H4 (cell line): Measurements from ENCODE around the gene TTN. TPM values are rescaled to one million over a fixed set of nuclear protein-coding genes. Genes with fewer than 3 reads are reported as not detected.

ENCODE experiments used
- DNase-seq: peaks from one replicate; pipeline ENCODE4 v3.0.0-alpha.2; 2015; ENCODE audit warnings: low spot score
- total RNA-seq: library from RNA; depleted of rRNA; stranded (reverse); fragments of >200 nt; shearing (Covaris generic); gene quantifications from 2 replicates; pipeline ENCODE4 v1.2.3, GENCODE V29; 2014

TTN gene
- total RNA-seq, 1 experiment from 2014 or later = not detected

DNA sequence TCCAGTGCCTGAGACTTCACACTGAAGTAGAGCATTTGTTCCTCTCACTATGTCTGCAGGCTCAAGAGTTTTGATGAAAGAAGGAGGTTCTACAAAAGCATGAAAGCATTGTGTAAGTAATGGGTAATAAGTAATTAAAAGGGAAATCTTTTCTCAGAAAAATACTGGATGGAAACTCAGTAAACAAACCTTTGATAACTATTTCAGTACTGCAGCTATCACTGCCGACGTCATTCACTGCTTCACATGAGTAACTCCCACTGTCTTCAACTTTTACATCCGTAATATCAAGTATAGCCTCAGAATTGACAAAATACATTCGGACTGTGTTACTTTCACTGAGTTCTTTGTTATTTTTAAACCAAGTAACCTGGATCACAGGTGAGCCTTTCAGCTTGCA, 72.7 kb downstream of the TTN start:
- no peak for DNase-seq

DNA sequence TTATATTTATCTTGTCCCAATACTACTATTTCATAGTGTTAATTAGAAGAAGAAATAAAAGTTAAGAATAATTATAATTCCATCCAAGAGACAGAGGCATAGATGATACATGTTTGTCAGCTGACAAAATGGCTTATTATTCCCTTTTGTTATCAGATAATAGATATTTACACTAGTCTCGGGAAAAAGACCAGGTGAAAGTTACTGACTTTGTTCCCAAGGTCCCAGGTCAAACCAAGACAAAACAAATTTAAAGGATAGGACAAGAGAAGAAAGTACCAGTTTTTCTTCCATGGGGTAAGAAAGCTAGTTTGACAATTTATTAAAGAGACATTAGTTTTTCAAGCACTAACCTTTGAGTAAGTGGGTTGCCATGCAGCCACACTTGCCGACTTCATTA, 73.2 kb downstream of the TTN start:
- no peak for DNase-seq

DNA sequence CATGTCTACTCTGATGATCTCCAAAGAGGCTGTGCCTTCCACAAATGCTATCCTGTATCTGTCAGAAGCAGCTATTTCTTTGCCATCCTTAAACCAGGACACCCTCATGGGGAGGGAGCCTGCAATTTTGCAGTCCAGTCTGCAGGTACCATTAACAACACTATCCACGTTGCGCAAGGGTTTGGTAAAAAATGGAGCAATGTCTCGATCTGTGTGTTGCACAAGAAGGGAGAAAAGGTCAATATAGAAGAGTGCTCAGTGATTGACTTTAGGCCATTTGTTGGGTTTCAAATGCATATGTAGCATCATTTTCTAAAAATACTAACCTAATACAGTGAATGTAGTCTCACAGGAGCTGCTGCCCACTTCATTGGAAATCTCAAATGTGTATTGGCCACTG, 74.3 kb downstream of the TTN start:
- no peak for DNase-seq

DNA sequence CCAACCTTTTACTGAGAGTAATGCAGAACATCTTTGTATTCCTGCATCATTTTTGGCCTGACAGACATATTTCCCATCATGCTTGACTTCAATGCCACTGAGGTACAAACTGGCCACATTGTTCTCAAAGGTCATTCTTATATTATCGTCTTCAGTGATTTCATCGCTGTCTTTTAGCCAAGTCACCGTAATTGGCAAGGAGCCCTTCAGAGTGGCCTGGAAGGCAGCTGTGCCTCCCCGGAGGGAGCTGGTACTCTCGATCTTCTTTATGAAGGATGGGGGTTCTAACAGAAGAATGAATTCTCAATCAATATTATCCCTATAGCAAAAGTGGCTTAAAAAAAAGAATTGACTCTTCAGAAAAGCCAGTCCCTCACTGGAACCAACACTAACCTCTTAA, 75.9 kb downstream of the TTN start:
- DNase-seq = no peak

DNA sequence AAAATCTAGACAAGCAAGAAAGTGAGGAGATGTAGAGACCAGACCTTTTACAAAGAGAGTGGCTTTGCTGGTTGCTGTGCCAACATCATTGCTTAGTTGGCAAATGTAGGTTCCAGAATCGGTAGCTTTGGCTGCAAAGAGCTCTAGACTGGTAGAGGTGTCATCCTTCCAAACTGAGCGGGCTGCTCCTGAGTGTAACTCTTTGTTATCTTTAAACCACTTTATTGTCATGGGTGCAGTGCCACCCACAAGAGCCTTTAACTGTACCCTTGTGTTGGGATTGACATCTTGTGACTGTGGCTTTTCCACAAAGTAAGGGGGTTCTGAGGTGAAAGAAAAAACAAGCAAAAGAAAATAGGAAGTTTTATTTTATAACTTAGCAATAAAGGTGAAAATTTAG, 77.2 kb downstream of the TTN start:
- no peak for DNase-seq

DNA sequence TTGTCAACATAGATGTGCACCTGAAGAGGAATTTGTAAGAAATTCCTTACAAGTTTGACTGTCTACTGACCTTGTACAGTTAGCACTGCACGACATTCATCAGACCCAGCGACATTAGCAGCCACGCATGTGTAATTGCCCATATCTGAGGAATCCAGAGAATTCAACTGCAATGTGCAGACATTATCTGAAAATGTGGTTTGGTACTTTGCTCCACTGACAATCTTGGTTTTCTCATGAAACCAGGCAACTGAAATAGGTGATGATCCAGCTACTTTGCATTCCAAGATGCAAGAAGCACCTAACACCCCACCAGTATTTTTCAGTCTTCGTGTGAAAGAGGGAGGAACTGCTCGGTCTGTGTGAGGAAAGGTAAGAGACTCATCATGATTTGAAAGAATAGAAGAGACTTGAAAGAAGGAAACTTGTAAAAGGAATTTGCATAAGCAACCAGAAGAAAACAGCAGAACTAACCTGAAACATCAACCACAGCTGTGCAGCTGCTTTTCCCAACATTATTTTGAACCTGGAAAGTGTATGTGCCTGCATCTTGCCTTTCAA, 83.4 kb downstream of the TTN start:
- no peak for DNase-seq

DNA sequence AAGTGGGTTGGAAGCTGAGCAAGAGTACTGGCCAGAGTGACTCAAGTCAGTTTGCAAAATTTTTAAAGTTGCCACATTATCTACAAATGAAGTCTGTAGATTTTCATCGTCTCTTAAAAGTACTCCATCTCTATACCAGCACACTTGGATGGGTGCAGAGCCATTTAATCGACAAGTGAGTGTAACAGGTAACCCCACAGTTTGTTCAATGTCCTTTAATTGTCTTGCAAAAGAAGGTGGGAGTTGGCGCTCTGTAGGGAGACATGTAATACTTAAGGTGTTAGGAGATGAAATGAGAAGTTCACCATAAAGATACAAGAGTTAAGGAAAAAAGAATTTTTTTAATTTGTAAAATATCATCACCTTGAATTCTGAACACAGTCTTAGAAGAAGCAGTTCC, 84.9 kb downstream of the TTN start:
- no peak for DNase-seq

DNA sequence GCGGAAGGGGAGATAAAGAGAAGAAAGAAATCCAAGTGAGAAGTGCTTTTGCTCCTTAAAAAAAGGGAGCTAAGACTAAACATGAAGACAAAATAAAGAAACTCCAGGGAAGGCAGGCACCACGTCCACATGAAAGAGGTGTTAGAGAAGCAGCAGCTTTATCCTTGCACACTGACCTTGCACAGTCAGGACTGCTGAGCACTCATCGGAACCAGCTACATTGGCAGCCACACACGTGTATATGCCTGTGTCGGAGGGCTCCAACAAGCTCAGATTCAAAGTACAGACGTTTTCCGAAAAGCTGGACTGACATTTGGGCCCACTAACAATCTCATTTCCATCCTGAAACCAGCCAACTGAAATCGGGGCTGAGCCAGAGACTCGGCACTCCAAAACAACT, 88.2 kb downstream of the TTN start:
- no peak for DNase-seq

DNA sequence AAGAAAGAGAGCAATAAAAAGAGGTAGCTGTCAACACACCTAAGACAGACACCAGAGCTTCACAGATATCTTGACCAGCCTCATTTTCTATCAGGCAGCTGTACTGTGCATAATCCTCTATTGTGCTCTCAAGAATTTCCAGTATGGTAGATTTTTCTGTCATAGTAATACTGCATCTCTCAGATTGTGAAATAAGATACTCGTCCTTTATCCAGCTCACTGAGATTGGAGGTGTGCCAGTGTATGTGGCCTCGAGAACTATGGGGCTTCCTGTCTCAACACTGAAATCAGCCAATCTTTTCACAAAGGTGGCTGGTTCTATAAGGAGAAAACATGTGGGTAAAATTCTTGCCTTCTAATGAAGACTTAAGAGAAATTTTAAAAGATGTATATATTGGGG, 88.9 kb downstream of the TTN start:
- peak; percentile 4 for DNase-seq

DNA sequence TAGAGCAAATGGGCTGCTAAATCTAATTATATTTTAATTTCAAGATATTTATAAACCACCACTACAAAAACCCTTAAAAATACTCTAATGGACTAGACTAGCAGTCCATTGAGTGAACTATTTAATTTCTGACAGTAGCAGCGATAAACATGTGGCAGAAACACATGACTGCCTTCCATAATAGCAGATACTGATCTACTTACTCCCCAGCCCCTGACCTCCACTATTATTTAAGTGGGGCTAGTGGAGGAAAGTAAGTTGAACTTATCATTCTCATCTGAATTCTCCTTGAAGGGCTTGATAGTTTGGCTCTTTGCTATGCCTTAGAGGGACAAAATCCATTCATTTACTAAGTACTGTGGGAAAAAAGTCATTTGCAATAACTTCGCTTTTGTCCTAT, 90.8 kb downstream of the TTN start:
- DNase-seq = no peak

DNA sequence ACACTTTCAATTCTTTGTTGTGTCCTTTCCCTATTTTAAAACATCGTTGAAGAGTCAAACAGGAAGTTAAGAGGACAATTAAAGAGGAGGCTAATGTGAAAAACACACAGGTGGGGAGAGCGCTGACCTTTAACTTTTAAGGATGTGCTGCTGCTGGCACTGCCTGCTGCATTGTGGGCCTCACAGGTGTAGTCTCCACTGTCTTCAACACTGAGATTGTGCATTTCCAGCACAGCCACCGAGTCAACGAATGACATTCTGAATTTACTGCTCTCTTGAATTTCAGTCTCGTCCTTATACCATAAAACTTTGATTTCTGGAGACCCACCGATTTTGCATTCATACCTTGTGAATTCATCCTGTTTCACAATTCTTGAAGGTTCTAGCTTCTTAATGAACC, 91.9 kb downstream of the TTN start:
- DNase-seq = no peak

DNA sequence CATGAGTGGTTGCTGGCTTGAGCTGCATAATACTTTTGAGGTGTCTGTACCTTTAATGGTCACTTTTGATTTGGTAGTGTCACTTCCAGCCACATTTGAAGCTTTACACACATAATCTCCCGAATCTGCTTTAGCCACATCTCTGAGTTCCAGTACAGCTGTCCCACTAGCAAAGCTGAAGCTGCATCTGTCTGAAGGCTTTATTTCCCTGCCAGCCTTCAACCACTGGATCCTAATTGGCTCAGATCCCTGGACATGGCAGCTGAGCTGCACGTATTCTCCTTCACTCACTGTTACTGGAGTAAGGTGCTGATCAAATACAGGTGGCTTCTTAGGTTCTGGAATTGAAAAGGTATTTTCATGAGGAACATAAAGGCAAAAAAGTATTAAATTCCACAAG, 99.7 kb downstream of the TTN start:
- no peak for DNase-seq

DNA sequence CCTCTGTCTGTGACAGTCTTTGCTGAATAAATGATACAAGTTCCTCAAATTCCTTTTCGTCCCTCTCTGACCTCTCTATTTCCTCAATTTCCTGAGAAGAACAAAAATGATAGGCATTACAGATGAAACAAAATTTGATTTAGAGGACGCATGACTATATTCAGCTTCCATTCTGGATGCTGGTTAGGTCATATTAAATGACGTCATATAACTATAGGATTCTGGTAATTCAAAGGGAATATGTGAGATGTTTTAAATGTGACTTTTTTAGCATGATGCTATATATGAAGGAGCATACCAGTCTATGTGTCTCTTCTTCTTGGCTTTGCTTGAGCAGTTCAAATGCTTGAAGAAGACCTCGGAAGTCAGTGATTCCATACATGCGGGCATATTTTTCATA, 102.3 kb downstream of the TTN start:
- DNase-seq = no peak

DNA sequence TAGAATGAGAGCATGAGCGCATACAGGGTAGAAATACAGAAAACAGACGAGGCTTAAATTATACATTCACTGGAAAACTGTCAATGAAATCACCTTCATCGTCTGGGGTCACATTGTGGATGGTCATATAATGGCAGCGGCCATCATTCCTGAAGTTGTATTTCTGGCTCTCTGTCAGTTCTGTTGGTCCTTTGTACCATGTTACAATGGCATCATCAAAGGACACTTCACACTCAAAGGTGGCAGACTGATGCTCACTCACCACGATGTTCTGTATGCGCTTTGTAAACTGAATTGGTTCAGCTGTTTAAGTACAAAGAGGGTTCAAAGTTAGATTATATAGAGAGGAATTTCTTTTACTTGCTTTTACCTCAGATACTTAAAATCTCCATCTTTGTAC, 104.9 kb downstream of the TTN start:
- no peak for DNase-seq

DNA sequence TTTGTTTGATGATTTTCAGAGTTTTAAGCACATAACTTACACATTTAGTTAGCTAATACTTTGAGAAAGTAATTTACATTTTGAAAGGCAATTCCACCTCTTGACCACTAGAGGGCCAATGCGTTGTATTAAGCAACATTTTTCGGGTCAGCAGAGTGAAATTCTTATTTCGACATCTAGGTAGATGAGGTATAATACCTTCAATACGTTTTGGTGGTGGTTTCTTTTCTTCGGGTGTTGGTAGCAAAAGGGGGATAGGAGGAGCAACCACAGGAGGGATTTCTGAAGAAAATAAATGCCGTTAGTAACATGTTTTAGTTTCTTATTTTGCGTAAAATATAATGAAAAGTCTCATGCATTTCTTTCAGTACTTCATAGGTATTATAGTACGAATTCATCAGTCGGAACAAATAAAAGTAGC, 106.3 kb downstream of the TTN start:
- peak; percentile 37 for DNase-seq

DNA sequence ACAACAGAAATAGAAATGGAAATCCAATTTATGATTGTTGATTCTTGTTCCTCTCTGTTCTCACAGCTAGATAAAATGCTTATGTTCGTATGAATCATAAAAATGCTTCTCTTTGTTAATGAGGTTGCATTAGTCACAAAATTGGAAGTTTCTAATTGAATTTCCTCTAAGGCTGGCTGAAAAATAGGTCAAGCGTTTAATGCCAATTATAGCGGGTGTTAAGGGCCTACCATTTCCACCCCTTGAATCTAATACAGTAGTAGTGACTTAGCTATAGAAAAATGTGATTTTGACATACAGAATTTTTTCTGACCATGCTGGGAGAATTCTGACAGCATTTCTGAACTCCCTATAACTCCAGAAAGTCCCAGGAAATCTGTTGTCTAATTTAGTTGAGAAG, 107.1 kb downstream of the TTN start:
- no peak for DNase-seq

DNA sequence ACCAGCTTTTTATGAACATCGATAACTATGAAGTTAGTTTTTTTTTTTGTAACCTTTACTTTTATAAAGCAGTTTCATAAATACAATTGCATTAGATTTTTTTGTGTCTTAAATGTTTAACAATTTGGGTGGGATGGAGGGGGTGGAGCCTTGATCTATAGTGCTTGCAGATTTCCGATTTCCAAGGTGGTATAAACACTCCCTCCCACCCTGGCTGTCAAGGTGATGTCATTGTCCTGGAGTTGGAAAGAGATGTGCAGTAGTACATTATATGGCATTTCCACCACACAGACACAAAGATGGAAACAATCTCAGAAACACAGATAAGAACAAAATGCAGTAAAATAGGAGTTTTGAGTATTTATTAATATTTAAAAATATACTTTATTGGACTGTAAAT, 114.4 kb downstream of the TTN start:
- no peak for DNase-seq

DNA sequence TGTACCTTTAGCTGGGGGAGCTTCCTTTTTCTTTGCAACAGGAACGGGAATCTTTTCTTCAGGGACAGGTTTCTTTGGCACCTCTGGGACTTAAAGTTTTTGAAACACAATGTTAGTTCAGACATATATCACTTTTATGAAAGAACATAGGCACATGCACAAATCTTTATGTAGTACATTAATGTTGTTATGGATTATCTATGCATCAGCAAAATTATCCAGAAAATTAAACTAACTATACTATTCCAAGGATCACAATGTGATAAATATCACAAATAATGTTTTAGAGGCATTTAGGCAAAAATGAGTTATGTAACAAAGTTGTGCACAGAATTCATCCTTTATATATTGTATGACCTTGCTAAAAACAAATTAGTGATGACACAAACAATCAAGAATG, 117.4 kb downstream of the TTN start:
- DNase-seq = no peak

DNA sequence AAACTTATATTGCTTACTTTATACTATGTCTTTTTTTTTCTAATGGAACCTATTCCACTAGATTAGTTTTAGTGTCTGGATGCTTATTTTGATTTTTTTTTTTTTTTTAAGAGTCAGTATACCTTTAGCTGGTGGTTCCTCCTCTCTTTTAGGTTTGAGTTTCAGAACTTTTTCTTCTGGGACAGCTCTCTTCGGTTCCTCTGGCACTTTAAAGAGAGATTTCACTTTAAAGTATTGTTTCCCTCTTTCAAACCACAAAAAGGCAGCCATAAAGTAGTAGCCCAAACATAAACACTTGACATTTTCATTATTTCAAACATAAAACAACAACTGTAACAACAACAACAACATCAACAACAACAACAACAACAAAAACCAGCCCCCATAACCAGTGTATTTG, 123.3 kb downstream of the TTN start:
- no peak for DNase-seq

DNA sequence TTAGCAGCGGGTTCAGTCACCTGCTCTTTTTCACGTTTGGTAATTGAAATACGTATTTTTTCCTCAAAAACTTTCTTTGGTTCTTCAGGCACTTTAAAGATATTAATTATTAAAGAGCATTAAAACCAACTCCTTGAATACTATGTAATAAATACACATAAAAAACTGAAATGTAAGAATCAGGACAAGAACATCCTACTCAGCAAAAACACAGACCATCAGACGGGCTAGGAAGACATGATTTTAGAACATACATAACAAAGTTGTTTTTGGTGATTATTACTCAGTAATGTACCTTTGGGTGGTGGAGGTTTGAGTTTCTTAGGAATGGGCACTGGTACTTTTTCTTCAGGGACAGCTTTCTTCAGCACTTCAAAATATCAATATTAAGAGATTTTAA, 126.1 kb downstream of the TTN start:
- no peak for DNase-seq

DNA sequence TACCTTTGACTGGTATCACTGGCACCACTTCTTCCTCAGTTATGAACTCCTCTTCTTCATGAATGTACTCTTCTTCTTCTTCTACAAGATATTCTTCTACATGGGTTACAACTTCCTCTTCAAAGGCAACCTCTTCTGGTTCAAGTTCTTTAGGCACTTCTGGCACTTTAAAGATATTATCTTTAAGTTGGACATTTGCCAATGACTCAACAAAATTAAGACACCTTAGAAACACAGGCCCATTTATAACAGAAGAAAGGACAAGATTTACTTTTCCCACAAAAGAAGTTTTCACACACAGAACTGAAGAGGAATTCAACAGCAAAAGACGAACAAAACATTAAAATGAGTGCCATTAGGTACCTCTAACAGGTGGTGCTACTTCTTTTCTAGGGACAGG, 127.3 kb downstream of the TTN start:
- DNase-seq = no peak

DNA sequence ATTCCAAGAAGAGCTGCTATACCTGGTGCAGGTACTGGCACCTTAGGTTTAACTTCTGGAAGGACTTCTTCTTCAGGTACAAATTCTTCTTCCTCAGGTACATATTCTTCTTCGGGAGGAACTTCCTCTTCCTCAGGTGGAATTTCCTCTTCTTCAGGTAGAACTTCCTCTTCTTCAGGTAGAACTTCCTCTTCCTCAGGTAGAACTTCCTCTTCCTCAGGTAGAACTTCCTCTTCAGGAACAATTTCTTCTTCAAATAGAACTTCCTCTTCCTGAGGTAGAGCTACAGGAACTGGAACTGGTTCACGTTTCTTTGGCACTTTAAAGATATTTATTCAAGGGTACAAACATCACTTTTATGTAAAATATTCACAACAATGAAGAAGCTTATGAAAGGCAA, 129.6 kb downstream of the TTN start:
- no peak for DNase-seq

DNA sequence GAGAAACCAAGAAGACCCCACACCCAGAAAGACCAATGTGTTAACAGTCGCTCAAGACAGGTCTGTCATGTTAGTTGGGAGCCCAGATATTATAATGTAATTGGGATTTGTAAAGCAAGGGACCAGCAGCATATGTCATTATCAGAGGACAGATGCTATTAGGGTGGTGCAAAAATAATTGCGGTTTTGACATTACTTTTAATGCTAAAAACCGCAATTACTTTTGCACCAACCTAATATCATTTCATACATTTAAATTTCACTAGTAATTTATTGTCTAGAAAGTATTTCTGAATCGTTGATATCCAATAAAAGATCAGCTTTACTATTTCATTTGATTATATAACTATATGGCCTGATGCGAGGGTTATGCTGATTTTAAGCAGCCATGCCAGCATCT, 131.2 kb downstream of the TTN start:
- DNase-seq = no peak

DNA sequence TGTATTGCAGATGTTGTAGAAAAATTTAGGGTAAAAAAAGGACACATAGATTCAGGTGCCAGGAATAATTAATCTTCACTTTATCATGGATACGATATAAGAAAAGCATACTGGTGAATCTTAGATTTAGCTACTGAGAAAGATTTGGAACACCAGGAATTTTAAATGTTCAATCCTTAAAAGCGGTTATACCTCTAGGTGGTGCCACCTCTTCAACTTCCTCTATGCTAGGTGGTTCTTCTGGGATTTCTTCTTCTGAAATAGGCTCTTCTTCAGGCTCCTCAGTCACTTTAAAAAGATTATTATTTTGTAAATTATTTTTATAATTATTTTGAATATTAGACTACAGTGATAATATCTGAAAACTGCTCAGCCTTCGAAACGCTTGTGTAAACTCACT, 133.1 kb downstream of the TTN start:
- no peak for DNase-seq

DNA sequence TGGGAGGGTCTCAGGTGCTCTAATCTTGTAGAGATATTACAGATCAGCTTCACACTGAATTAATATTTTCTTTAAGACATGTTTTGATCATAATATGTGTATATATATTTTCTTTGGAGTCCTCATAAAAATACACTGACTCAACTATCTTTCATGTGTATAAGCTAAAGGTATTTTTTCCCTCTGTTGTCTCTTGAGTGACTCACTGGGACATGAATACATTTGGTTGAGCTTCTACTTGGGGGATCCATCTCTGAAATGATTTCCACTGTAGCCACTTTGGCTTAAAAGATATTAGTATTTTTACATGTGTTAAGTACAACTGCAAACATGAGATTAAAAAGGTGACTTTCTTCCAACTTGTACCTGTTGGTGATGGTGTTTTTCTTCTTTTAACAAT, 140.8 kb downstream of the TTN start:
- no peak for DNase-seq
